Liver (tissue), 9 donors: ENCODE results near the gene TMA7B. TPM values are rescaled to one million over a fixed set of nuclear protein-coding genes. Genes with fewer than 3 reads are reported as not detected.

ENCODE experiments used
- DNase-seq: peaks from one replicate; pipeline ENCODE4 v3.0.0-alpha.2; 2017; ENCODE audit warnings: low spot score
- H3K27ac ChIP-seq, 2 donors: one replicate each; pipeline ENCODE4 v1.7.0; 2013; ENCODE audit warnings: inconsistent platforms in 2 of 2, low read length in 2 of 2, control low read depth in 1 of 2, low read depth in 1 of 2, mild to moderate bottlenecking in 1 of 2
- H3K27me3 ChIP-seq, 4 donors: one replicate each; pipeline versions ENCODE4 v1.6.1 to v1.7.0; 2013; ENCODE audit warnings: low read length in 3 of 4, inconsistent platforms in 1 of 4, mild to moderate bottlenecking in 1 of 4, moderate library complexity in 1 of 4; ENCODE audit not compliant: control insufficient read depth in 4 of 4, insufficient read depth in 4 of 4
- H3K36me3 ChIP-seq, 4 donors: one replicate each; pipeline versions ENCODE4 v1.6.1 to v1.7.0; 2013; ENCODE audit warnings: low read length in 3 of 4, mild to moderate bottlenecking in 3 of 4, low read depth in 1 of 4, moderate library complexity in 1 of 4; ENCODE audit not compliant: control insufficient read depth in 4 of 4, insufficient read depth in 3 of 4
- H3K4me1 ChIP-seq, 4 donors: one replicate each; pipeline versions ENCODE4 v1.6.1 to v1.7.0; 2013; ENCODE audit warnings: low read length in 3 of 4, mild to moderate bottlenecking in 3 of 4, moderate library complexity in 1 of 4; ENCODE audit not compliant: control insufficient read depth in 4 of 4, insufficient read depth in 4 of 4
- H3K4me3 ChIP-seq, 3 donors: one replicate each; pipeline versions ENCODE4 v1.6.1 to v1.7.0; 2013; ENCODE audit warnings: low read length in 3 of 3, control low read depth in 1 of 3, low read depth in 1 of 3, mild to moderate bottlenecking in 1 of 3
- H3K9ac ChIP-seq, 2 donors: one replicate each; pipeline ENCODE4 v1.7.0; 2013; ENCODE audit warnings: low read length in 2 of 2, mild to moderate bottlenecking in 2 of 2, moderate library complexity in 2 of 2, control low read depth in 1 of 2, low read depth in 1 of 2
- H3K9me3 ChIP-seq, 4 donors: one replicate each; pipeline versions ENCODE4 v1.6.1 to v1.7.0; 2013; ENCODE audit warnings: low read length in 3 of 4; ENCODE audit not compliant: control insufficient read depth in 4 of 4
- ATF3 ChIP-seq: IDR thresholded peaks from 2 replicates; pipeline ENCODE4 v1.6.1; 2016; ENCODE audit warnings: antibody characterized with exemption
- EGR1 ChIP-seq, 2 donors: IDR thresholded peaks; 2 replicates each; pipeline ENCODE4 v1.6.1; 2016 to 2018; ENCODE audit warnings: antibody characterized with exemption in 2 of 2, low read depth in 2 of 2
- GABPA ChIP-seq, 2 donors: IDR thresholded peaks in 1 of 2; conservative IDR thresholded peaks in 1 of 2; 2 replicates each; pipeline ENCODE4 v1.6.1; 2016; ENCODE audit warnings: antibody characterized with exemption in 2 of 2, mild to moderate bottlenecking in 1 of 2, moderate library complexity in 1 of 2
- HNF4G ChIP-seq: IDR thresholded peaks from 2 replicates; pipeline ENCODE4 v1.6.1; 2016; ENCODE audit warnings: antibody characterized with exemption
- JUND ChIP-seq, 2 donors: IDR thresholded peaks; 2 replicates each; pipeline ENCODE4 v1.6.1; 2016; ENCODE audit warnings: antibody characterized with exemption in 2 of 2
- NR2F2 ChIP-seq: IDR thresholded peaks from 2 replicates; pipeline ENCODE4 v1.6.1; 2016; ENCODE audit warnings: antibody characterized with exemption
- RAD21 ChIP-seq, 2 donors: IDR thresholded peaks; 2 replicates each; pipeline ENCODE4 v1.6.1; 2016; ENCODE audit warnings: antibody characterized with exemption in 2 of 2, mild to moderate bottlenecking in 2 of 2
- TAF1 ChIP-seq: conservative IDR thresholded peaks from 2 replicates; pipeline ENCODE4 v1.6.1; 2016; ENCODE audit warnings: antibody characterized with exemption, mild to moderate bottlenecking
- YY1 ChIP-seq: IDR thresholded peaks from 2 replicates; pipeline ENCODE4 v1.6.1; 2016; ENCODE audit warnings: antibody characterized with exemption, mild to moderate bottlenecking
- WGBS: extraction: QIAGEN DNeasy Blood & Tissue Kit; methylation state at CpG from one replicate; pipeline ENCODE4 v1.1.7; 2013; 5-methylcytosine and 5-hydroxymethylcytosine counted together
- polyA plus RNA-seq, 2 donors: library from polyadenylated mRNA; stranded (reverse) in 1 of 2; unstranded in 1 of 2; fragments of 200-250 nt in 1 of 2; fragments of >200 nt in 1 of 2; fragmentation: Nextera tagmentation in 1 of 2; extraction: Ambion mirVana in 1 of 2; gene quantifications; one replicate each; pipeline versions ENCODE4 v1.2.1 to v1.2.3, GENCODE V29; 2013 to 2015
- total RNA-seq, 2 donors: library from RNA; depleted of rRNA; stranded (reverse); fragments of >200 nt; gene quantifications; one replicate each; pipeline ENCODE4 v1.2.3, GENCODE V29; 2014
- TF ChIP-seq, protein P1 (sequence below): IDR thresholded peaks from 2 replicates; pipeline ENCODE4 v1.6.1; 2016; ENCODE audit warnings: antibody characterized with exemption
- TF ChIP-seq, protein P2 (sequence below): IDR thresholded peaks from 2 replicates; pipeline ENCODE4 v1.6.1; 2016; ENCODE audit warnings: antibody characterized with exemption, mild to moderate bottlenecking
- TF ChIP-seq, protein P3 (sequence below): IDR thresholded peaks from 2 replicates; pipeline ENCODE4 v1.6.1; 2016; ENCODE audit warnings: antibody characterized with exemption
- TF ChIP-seq, protein P4 (sequence below): fragments of 150-350 bp; IDR thresholded peaks from 2 replicates; pipeline ENCODE4 v1.5.1; 2017; ENCODE audit warnings: improper control_type of control experiment, low read depth, low read length; ENCODE audit not compliant: missing input control
- donor health status: healthy.
- donor health status: healthy.
- donor health status: healthy.
- donor health status: healthy.
- donor health status: healthy.

Gene TMA7B
- total RNA-seq = 1 to 10 TPM in 1 of 2 donors, under 1 TPM in 1; 0.25 to 2.1 TPM
- polyA plus RNA-seq = not detected

DNA sequence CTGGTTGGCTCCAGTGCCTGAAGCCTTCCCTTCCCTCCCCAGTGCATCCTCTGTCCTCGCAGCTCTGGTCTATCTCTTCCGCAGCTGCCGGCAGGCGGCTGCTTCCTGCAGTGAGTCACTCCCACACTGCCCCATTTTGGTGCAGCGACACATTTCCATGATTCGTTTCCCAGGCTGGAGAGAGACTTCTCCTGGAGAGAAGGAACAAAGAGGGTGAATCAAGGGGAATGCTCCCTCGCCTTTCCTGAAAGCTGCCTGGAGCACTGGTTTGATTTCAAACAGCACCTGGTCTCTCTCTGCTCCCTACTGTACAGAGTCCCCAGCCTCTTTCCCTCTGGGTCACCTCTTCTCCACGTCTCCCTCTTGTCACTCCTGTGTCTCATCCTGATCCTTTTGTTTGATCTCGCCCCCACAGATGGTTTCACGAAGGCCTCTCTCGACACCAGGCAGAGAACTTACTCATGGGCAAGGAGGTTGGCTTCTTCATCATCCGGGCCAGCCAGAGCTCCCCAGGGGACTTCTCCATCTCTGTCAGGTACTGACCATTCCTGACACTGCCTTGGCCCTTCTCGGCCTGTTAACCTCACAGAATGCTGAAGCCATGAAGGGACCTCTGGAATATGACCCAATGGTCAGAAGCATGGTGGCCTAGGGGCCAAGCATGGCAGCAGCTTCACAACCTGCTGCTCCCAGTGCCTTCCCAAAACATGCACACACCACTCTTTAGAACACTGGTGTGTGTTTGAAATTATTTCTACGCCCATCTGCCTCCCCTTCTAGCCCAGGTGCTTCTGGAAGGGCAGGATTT is at the start of gene TMA7B:
TSS of gene TMA7B (plus strand) at position 758 of the 808 bp plus-strand sequence. CDS start 3,978 bp downstream, outside the sequence.
- DNase-seq = no peak
- 76% methylated on average over 14 of the region's 14 CpGs for WGBS
- H3K27ac ChIP-seq = no peak within 1 kb of the TSS
- no peaks in the 10 kb centered on the region for H3K36me3 ChIP-seq
- H3K4me1 ChIP-seq = no peaks in the 10 kb centered on the region
- no peak within 1 kb of the TSS for H3K9ac ChIP-seq
- TF ChIP-seq, protein P1, sequence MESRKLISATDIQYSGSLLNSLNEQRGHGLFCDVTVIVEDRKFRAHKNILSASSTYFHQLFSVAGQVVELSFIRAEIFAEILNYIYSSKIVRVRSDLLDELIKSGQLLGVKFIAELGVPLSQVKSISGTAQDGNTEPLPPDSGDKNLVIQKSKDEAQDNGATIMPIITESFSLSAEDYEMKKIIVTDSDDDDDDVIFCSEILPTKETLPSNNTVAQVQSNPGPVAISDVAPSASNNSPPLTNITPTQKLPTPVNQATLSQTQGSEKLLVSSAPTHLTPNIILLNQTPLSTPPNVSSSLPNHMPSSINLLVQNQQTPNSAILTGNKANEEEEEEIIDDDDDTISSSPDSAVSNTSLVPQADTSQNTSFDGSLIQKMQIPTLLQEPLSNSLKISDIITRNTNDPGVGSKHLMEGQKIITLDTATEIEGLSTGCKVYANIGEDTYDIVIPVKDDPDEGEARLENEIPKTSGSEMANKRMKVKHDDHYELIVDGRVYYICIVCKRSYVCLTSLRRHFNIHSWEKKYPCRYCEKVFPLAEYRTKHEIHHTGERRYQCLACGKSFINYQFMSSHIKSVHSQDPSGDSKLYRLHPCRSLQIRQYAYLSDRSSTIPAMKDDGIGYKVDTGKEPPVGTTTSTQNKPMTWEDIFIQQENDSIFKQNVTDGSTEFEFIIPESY = no peak
- TF ChIP-seq RAD21 (IDR thresholded peaks at IDR 0.05) (peak in 1 of 2 donors; percentile 19), ATF3 (no peak), GABPA (IDR thresholded peaks at IDR 0.05 in 1 of 2, conservative IDR thresholded peaks at IDR 0.05 in 1 of 2) (no peak)
- TF ChIP-seq, protein P2, sequence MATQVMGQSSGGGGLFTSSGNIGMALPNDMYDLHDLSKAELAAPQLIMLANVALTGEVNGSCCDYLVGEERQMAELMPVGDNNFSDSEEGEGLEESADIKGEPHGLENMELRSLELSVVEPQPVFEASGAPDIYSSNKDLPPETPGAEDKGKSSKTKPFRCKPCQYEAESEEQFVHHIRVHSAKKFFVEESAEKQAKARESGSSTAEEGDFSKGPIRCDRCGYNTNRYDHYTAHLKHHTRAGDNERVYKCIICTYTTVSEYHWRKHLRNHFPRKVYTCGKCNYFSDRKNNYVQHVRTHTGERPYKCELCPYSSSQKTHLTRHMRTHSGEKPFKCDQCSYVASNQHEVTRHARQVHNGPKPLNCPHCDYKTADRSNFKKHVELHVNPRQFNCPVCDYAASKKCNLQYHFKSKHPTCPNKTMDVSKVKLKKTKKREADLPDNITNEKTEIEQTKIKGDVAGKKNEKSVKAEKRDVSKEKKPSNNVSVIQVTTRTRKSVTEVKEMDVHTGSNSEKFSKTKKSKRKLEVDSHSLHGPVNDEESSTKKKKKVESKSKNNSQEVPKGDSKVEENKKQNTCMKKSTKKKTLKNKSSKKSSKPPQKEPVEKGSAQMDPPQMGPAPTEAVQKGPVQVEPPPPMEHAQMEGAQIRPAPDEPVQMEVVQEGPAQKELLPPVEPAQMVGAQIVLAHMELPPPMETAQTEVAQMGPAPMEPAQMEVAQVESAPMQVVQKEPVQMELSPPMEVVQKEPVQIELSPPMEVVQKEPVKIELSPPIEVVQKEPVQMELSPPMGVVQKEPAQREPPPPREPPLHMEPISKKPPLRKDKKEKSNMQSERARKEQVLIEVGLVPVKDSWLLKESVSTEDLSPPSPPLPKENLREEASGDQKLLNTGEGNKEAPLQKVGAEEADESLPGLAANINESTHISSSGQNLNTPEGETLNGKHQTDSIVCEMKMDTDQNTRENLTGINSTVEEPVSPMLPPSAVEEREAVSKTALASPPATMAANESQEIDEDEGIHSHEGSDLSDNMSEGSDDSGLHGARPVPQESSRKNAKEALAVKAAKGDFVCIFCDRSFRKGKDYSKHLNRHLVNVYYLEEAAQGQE = no peak
- no peaks in the 10 kb centered on the region for H3K9me3 ChIP-seq
- H3K4me3 ChIP-seq = no peak within 1 kb of the TSS
- no peaks in the 10 kb centered on the region for H3K27me3 ChIP-seq

- no peak overlapping the region for H3K9ac ChIP-seq
- peaks cover 0 to 4% (median 0%) of the 10 kb centered on the region in 4 donors for H3K27me3 ChIP-seq
- WGBS = 72% methylated on average over 9 of the region's 9 CpGs
- no peak for DNase-seq
- H3K36me3 ChIP-seq = no peaks in the 10 kb centered on the region
- H3K9me3 ChIP-seq = no peaks in the 10 kb centered on the region
- H3K4me3 ChIP-seq = no peak overlapping the region
- H3K27ac ChIP-seq = no peak overlapping the region
- no peaks in the 10 kb centered on the region for H3K4me1 ChIP-seq
- TF ChIP-seq GABPA (IDR thresholded peaks at IDR 0.05 in 1 of 2, conservative IDR thresholded peaks at IDR 0.05 in 1 of 2) (no peak), EGR1 (IDR thresholded peaks at IDR 0.05; ENCODE audit: low read depth in 2 of 2) (no peak), YY1 (no peak), NR2F2 (no peak), ATF3 (no peak), JUND (IDR thresholded peaks at IDR 0.05) (no peak), HNF4G (no peak), TAF1 (no peak), RAD21 (IDR thresholded peaks at IDR 0.05) (no peak)
- TF ChIP-seq, protein P3, sequence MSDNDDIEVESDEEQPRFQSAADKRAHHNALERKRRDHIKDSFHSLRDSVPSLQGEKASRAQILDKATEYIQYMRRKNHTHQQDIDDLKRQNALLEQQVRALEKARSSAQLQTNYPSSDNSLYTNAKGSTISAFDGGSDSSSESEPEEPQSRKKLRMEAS = no peak
- TF ChIP-seq, protein P2 = no peak
- TF ChIP-seq, protein P1 = no peak
- TF ChIP-seq, protein P4, sequence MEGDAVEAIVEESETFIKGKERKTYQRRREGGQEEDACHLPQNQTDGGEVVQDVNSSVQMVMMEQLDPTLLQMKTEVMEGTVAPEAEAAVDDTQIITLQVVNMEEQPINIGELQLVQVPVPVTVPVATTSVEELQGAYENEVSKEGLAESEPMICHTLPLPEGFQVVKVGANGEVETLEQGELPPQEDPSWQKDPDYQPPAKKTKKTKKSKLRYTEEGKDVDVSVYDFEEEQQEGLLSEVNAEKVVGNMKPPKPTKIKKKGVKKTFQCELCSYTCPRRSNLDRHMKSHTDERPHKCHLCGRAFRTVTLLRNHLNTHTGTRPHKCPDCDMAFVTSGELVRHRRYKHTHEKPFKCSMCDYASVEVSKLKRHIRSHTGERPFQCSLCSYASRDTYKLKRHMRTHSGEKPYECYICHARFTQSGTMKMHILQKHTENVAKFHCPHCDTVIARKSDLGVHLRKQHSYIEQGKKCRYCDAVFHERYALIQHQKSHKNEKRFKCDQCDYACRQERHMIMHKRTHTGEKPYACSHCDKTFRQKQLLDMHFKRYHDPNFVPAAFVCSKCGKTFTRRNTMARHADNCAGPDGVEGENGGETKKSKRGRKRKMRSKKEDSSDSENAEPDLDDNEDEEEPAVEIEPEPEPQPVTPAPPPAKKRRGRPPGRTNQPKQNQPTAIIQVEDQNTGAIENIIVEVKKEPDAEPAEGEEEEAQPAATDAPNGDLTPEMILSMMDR = no peak
These were observed 49.2 kb upstream of the TMA7B start for GRCh38 chr22:39910876-39911613.
